GM19328 (cell line): ENCODE results near the gene ZFP2.

ENCODE experiments used
- ATAC-seq: cut with Tn5 transposase; IDR thresholded peaks from one replicate; pipeline ENCODE4 v1.9.1; 2021; ENCODE audit warnings: mild to moderate bottlenecking, moderate library complexity; ENCODE audit not compliant: unreplicated experiment

The ZFP2 gene

GRCh38 chr5:178965465-178966055, 69.8 kb downstream of the ZFP2 start:
- ATAC-seq, result no peak

GRCh38 chr5:178981381-178981780, 85.7 kb downstream of the ZFP2 start:
- no peak for ATAC-seq
